MCF 10A (cell line): ENCODE results near the gene RICTOR. TPM values are rescaled to one million over a fixed set of nuclear protein-coding genes. Genes with fewer than 3 reads are reported as not detected.

Source experiments
- BruUV-seq: library from RNA; stranded (reverse); fragments of 400-500 nt; replicated peaks from 2 replicates; lab custom pipeline; 2021; lab: Mats Ljungman, UMichigan
- CTCF ChIA-PET: fragments of 300-600 bp; sonication (Branson Sonifier 250); formaldehyde crosslinking; extraction: SDS; loops from one replicate; lab custom pipeline; 2021; ENCODE audit warnings: antibody characterized with exemption, inconsistent platforms; lab: Yijun Ruan, JAX
- POLR2A ChIA-PET: fragments of 300-600, 350-650 bp; sonication (Branson Sonifier 250); formaldehyde crosslinking; extraction: SDS; loops from one replicate; lab custom pipeline; 2020; ENCODE audit warnings: antibody characterized with exemption, inconsistent platforms; lab: Yijun Ruan, JAX
- DNase-seq: peaks from one replicate; pipeline ENCODE4 v3.0.0-alpha.2; 2018; ENCODE audit not compliant: unreplicated experiment
- H3K27ac Mint-ChIP-seq: one replicate; pipeline ENCODE4 v1.8.0; 2022; ENCODE audit warnings: mild to moderate bottlenecking, low read depth, mixed read lengths; ENCODE audit not compliant: unreplicated experiment
- H3K27me3 Mint-ChIP-seq: one replicate; pipeline ENCODE4 v1.8.0; 2022; ENCODE audit warnings: mixed read lengths; ENCODE audit not compliant: insufficient read depth, unreplicated experiment
- H3K36me3 Mint-ChIP-seq: one replicate; pipeline ENCODE4 v1.8.0; 2022; ENCODE audit warnings: mild to moderate bottlenecking, moderate library complexity, mixed read lengths; ENCODE audit not compliant: insufficient read depth, unreplicated experiment
- H3K4me1 Mint-ChIP-seq: one replicate; pipeline ENCODE4 v1.8.0; 2022; ENCODE audit warnings: mixed read lengths; ENCODE audit not compliant: insufficient read depth, unreplicated experiment
- H3K4me3 Mint-ChIP-seq: one replicate; pipeline ENCODE4 v1.8.0; 2022; ENCODE audit warnings: mild to moderate bottlenecking, moderate library complexity, mixed read lengths; ENCODE audit not compliant: unreplicated experiment
- H3K9me3 Mint-ChIP-seq: one replicate; pipeline ENCODE4 v1.8.0; 2022; ENCODE audit warnings: mixed read lengths; ENCODE audit not compliant: unreplicated experiment
- CTCF ChIP-seq: fragments of 200-600 bp; IDR thresholded peaks from one replicate; pipeline ENCODE4 v1.8.0; 2022; ENCODE audit warnings: antibody characterized with exemption, mild to moderate bottlenecking; ENCODE audit not compliant: unreplicated experiment
- intact Hi-C: fragments of 100-400 bp; cut with micrococcal nuclease; formaldehyde crosslinking; loops from 2 replicates; pipeline ENCODE4 v1.14.1; 2022
- total RNA-seq: library from RNA; stranded (reverse); gene quantifications from 2 replicates; pipeline ENCODE4 v1.2.3, GENCODE V29; 2022

The RICTOR gene
- total RNA-seq, 1 experiment from 2014 or later: 25.7 TPM

GRCh38 chr5:38936269-38936668 lies 137.9 kb downstream of the RICTOR start:
- Mint-ChIP-seq H3K36me3 (peaks cover 78% of the 10 kb centered on the region), H3K4me3 (no peak overlapping the region), H3K9me3 (no peaks in the 10 kb centered on the region), H3K27ac (no peak overlapping the region), H3K27me3 (no peaks in the 10 kb centered on the region), H3K4me1 (no peaks in the 10 kb centered on the region)
- no peak for DNase-seq
- POLR2A ChIA-PET: no interaction called here
- no peak for TF ChIP-seq CTCF
- no TSS peak for BruUV-seq
- CTCF ChIA-PET: interaction anchor here (0.8 kb wide), 1 partner anchor 631 kb away, joined by 3 read pairs; no protein-coding TSS in a partner anchor
- intact Hi-C loops: no loop called here

DNA sequence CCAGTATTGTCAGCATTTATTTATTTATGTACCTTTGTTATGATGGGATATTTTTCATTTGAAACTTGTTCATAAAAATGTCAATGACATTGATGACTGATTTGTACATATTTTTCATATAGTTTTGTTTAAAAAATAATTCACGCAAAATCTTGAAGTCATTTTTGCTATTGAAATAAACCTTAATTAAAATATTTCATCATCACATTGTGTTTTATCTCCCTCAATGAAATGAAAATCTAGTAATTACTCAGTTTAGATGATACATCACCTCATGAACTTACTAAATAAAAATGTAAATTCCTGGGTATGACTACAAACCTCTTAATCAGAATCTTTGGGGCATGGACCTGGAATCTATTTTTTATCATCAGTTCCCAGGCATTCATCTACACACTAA lies 138.8 kb downstream of the RICTOR start:
- Mint-ChIP-seq H3K36me3 (peaks cover 82% of the 10 kb centered on the region), H3K4me3 (no peak overlapping the region), H3K4me1 (no peaks in the 10 kb centered on the region), H3K27me3 (no peaks in the 10 kb centered on the region), H3K27ac (no peak overlapping the region), H3K9me3 (no peaks in the 10 kb centered on the region)
- CTCF ChIA-PET: no interaction called here
- DNase-seq: no peak
- no TSS peak for BruUV-seq
- no peak for TF ChIP-seq CTCF
- POLR2A ChIA-PET: no interaction called here
- intact Hi-C loops: no loop called here

DNA sequence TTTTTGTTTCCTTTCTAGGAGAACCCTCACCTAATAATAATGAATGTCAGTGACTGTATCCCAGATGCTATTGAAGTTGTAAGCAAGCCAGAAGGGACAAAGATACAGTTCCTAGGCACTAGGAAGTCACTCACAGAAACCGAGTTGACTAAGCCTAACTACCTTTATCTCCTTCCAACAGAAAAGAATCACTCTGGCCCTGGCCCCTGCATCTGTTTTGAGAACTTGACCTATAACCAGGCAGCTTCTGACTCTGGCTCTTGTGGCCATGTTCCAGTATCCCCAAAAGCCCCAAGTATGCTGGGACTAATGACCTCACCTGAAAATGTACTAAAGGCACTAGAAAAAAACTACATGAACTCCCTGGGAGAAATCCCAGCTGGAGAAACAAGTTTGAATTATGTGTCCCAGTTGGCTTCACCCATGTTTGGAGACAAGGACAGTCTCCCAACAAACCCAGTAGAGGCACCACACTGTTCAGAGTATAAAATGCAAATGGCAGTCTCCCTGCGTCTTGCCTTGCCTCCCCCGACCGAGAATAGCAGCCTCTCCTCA lies 141.3 kb downstream of the RICTOR start:
- H3K27ac Mint-ChIP-seq: no peak overlapping the region

DNA sequence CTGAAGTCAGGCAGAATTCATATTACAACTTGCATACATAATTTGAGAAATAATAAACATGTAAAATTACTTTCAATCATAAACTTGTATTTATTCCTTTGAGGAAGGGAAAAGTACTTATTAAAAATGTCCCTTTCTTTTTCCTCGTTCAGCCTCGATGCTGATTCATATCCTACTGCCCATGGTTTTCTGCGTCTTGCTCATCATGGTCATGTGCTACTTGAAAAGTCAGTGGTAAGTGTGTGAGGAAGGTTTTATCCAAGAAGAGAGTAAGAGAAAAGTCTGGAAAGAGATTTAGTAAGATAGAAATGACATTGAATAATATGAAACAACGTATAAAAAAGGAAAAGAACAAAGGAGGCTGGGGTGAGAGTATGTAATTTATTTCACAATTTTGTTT lies 142.5 kb downstream of the RICTOR start:
- CTCF ChIA-PET: interaction anchor here (0.6 to 1.0 kb wide), 3 partner anchors 10 to 739 kb away, joined by 3 to 5 read pairs (median 4); no protein-coding TSS in a partner anchor
- Mint-ChIP-seq H3K36me3 (peaks cover 81% of the 10 kb centered on the region), H3K27me3 (no peaks in the 10 kb centered on the region), H3K9me3 (no peaks in the 10 kb centered on the region), H3K27ac (no peak overlapping the region), H3K4me1 (no peaks in the 10 kb centered on the region), H3K4me3 (no peak overlapping the region)
- intact Hi-C loops: no loop called here
- POLR2A ChIA-PET: interaction anchor here (0.5 to 1.1 kb wide), 2 partner anchors 8 to 14 kb away, joined by 3 read pairs; no protein-coding TSS in a partner anchor
- no peak for TF ChIP-seq CTCF
- no peak for DNase-seq
- BruUV-seq: no TSS peak

More for the DNA sequence above, 141.3 kb downstream of the RICTOR start:
- no TSS peak for BruUV-seq
- Mint-ChIP-seq H3K36me3 (peaks cover 81% of the 10 kb centered on the region), H3K9me3 (no peaks in the 10 kb centered on the region), H3K4me3 (no peak overlapping the region), H3K27me3 (no peaks in the 10 kb centered on the region), H3K4me1 (no peaks in the 10 kb centered on the region)
- no peak for DNase-seq
- intact Hi-C loops: no loop called here
- POLR2A ChIA-PET: interaction anchor here (1.1 kb wide), 1 partner anchor 13 kb away, joined by 3 read pairs; no protein-coding TSS in a partner anchor
- CTCF ChIA-PET: interaction anchor here (0.5 to 0.8 kb wide), 2 partner anchors 11 to 94 kb away, joined by 3 to 5 read pairs; no protein-coding TSS in a partner anchor
- no peak for TF ChIP-seq CTCF
